ENCODE measurements around the gene FGFBP3.
A peak's percentile ranks its signal among the peaks of the same experiment; 100 is the strongest.
"Not testable (repeated sequence)": the region's sequence is repeated elsewhere in the genome, so short reads cannot be mapped to it uniquely, and the experiment has no call there.

The FGFBP3 gene

GRCh38 chr10:91907033-91907594, 2.2 kb downstream of the FGFBP3 start:
- no peak overlapping the region for H3K4me3 ChIP-seq (ENCODE audit: low read depth, low read length)

DNA sequence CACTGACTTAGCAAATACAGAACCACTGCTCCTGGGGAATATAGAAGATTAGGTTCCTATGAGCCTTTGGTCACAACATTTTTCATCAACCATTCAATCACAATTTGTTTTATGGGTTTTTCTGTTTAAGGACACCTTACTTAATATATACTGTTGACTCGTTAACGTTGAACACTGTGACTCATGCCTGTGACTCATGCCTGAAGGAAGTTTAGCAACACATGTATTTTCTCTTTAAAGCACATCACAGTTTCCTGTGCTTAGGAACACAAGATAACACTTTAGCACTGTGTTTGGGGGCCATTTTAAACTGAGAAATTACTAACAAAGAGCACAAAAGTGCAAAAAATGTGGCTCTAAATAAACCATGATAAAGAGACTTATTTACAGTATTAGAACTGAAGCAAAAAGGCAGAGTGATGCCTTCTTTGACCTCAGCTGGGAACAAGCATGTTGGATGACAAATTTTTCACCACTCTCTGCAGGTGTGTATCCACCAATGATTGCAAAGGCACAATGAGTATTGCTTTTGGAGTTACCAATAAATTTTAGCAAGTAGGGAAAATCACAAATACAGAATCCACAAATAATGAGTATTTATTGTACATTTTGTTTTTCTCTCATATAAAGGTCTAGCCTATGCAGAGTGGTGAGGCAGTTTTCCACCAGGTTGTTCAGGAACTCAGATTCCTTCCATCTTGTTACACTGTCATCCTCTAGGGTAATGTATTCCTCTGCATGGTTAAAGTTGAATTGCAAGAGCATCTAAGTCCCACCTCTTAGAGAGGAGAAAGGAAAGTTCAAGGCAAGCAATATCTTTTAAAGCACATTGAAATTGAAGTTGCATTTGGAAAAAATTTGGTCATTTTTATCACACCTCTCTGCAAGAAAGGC, 7.3 kb downstream of the FGFBP3 start:
- H3K4me3 ChIP-seq (ENCODE audit: low read depth, low read length), result no peak overlapping the region
- peak; percentile 89 for DNase-seq (ENCODE audit: low read depth)

More at GRCh38 chr10:91907033-91907594, 2.2 kb downstream of the FGFBP3 start:
- DNase-seq (ENCODE audit: low read depth), result no peak

- H3K4me3 ChIP-seq (ENCODE audit: low read depth, low read length), result no peak overlapping the region
- no peak for DNase-seq (ENCODE audit: low read depth)
Observed at GRCh38 chr10:91897421-91897820, 11.9 kb downstream of the FGFBP3 start.

DNA sequence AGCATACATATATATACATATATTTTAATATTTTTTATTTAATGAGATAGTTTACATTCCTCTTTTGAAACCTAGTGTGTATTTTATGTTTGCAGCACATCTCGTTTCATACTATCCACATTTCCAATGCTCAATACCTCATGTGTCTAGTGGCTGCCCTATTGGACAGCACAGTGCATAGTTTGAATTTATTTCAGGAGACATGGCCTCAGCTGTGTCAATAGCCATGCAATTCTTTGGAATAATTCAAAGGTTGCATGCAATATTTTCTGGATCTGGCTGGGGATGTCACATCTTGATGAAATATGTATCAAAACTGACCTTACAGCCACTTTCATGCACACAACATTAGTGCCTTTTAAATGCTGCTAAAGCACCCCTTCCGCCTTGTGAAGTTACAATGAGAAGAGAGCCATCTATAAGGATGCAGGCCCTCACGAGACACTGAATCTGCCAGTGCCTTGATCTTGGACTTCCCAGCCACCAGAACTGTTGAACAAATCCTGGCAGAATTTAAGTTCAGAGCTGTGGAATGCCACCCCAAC, 13.0 kb downstream of the FGFBP3 start:
- no peak overlapping the region for H3K4me3 ChIP-seq (ENCODE audit: low read depth, low read length)
- no peak for DNase-seq (ENCODE audit: low read depth)

DNA sequence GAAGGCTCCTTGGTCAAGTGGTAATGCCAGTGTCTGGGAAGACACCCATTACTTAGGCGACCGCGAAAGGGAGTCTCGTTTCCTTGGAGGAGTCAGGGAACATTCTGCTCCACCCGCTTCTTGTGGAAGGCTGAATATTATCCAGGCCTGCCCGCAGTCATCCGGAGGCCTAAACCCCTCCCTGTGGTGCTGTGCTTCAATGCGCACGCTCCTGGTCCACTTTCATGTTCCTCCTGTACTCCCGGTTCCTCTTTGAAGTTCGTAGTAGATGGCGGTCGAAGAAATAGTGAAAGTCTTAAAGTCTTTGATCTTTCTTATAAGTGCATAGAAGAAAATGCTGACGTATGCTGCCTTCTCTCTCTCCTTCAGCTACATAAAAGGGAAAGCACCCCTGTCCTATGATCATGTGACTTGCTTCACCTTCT, 15.0 kb downstream of the FGFBP3 start:
- not testable (repeated sequence) for H3K4me3 ChIP-seq (ENCODE audit: low read depth, low read length)

GRCh38 chr10:91893051-91893450, 16.2 kb downstream of the FGFBP3 start:
- no peak for DNase-seq (ENCODE audit: low read depth)
- H3K4me3 ChIP-seq (ENCODE audit: low read depth, low read length), result no peak overlapping the region

More for the DNA sequence above, 15.0 kb downstream of the FGFBP3 start:
- not testable (repeated sequence) for DNase-seq (ENCODE audit: low read depth)

- DNase-seq (ENCODE audit: low read depth), result peak; percentile 76
- H3K4me3 ChIP-seq (ENCODE audit: low read depth, low read length), result no peak overlapping the region
Observed at GRCh38 chr10:91891125-91892001, 17.9 kb downstream of the FGFBP3 start.

DNA sequence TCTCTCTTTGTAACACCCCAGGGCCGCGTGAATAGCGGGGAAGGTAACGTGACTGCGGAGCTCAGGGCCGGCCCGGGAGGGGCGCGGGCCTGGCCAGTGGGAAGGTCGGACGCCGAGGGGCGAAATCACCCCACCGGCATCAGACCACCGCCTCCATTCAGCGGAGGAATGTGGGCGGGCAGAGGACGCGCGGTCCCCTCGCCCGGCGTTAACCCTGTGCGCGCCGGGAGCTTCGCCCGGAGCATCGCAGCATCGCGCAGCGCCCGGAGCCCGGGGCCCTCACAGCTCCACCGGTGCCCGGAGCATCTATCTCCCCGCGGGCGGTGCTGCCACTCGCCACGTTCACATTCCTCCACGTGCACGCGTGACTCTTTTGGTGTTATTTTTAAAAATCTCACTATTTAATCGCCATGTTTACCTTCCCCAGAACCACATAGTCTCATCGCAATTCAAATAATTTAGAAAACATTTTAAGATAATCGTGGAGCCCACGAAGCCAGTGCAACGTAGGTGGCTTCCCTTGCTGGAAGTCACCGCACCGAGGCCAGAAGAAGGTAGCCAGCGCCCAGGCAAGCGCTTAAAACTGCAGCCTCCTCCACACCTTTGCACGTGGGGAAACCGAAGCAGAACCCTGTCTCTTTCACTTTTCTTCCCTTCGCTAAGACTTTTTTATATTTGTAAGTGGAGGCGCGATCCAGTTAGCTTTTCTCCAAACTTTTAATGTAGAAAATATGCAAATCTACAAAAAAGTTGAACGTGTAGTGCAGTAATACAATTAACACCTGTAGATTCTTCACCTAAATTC, 21.8 kb downstream of the FGFBP3 start:
- no peak for DNase-seq (ENCODE audit: low read depth)
- H3K4me3 ChIP-seq (ENCODE audit: low read depth, low read length), result peak overlapping the region; percentile 57

DNA sequence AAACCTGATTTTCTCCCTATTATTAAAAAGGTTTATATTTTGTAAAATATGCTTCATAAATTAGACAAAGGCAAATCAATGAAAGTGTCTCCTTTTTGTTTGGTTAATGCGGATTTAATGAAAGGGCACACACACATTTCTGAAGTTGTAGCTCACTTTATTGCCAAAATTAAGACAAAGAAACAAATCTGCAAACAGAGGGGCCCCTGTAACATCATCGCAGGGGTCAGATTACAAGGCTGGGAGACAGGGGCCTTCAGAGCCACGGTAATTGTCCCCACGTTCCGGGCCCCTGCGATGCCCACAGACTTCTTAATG, 22.4 kb downstream of the FGFBP3 start:
- no peak for DNase-seq (ENCODE audit: low read depth)
- peak overlapping the region; percentile 57 for H3K4me3 ChIP-seq (ENCODE audit: low read depth, low read length)

DNA sequence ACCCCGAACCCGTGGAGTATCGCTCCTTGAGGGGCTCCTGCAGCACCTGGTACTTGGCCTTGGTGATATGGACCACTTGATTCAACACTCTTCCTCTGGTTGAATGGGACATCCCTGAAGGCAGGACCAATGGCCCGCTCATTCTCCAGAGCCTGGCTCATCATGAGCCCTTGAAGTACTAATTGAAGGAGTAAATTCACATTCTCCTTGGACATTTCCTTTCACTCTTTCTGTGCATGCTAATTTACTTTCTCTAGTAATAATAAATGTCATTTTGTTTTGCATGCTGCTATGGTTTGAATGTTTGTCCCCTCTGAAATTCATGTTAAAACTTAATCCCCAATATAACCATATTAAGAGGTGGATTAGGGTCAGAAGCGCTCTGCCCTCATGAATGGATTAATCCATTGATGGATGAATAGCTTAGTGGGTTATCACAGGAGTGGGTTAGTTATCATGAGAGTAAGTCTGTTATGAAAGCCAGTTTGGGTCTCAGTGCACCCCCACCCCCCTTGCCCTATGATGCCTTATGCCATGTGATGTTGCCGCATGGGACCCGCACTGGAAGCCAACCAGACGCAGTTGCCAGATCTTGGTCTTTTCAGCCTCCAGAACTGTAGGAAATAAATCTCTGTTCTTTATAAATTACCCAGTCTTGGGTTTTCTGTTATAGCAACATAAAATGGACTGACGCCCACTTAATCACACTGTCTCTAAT, 23.8 kb downstream of the FGFBP3 start:
- no peak overlapping the region for H3K4me3 ChIP-seq (ENCODE audit: low read depth, low read length)
- DNase-seq (ENCODE audit: low read depth), result no peak

GRCh38 chr10:91884536-91884935, 24.8 kb downstream of the FGFBP3 start:
- H3K4me3 ChIP-seq (ENCODE audit: low read depth, low read length), result no peak overlapping the region
- DNase-seq (ENCODE audit: low read depth), result no peak

- peak; percentile 40 for DNase-seq (ENCODE audit: low read depth)
- H3K4me3 ChIP-seq (ENCODE audit: low read depth, low read length), result peak overlapping the region; percentile 8
Observed at GRCh38 chr10:91883549-91884444, 25.5 kb downstream of the FGFBP3 start.

DNA sequence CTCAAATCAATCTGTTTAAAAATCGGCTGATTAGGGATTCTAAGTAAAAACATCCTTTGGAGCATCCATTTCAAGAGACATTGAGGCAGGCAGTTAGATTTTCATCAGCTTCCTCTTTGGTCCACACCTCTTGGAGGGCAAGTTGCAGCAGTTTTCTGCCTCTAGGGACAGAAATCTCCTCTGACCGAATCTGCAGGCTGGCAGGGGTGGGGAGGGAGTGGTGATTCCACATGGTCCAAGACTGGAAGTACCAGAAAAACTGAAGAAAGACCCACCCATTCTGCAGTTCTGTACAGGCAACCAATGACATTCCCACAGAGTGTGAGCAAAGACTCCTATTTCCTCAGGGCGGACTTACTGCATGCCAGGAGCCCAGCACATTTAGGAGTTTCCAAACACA, 29.0 kb downstream of the FGFBP3 start:
- no peak for DNase-seq (ENCODE audit: low read depth)
- H3K4me3 ChIP-seq (ENCODE audit: low read depth, low read length), result no peak overlapping the region

GRCh38 chr10:91879515-91880170, 29.6 kb downstream of the FGFBP3 start:
- DNase-seq (ENCODE audit: low read depth), result no peak
- no peak overlapping the region for H3K4me3 ChIP-seq (ENCODE audit: low read depth, low read length)

- no peak for DNase-seq (ENCODE audit: low read depth)
- H3K4me3 ChIP-seq (ENCODE audit: low read depth, low read length), result no peak overlapping the region
Observed at GRCh38 chr10:91875779-91876178, 33.5 kb downstream of the FGFBP3 start.

GRCh38 chr10:91875156-91875555, 34.1 kb downstream of the FGFBP3 start:
- DNase-seq (ENCODE audit: low read depth), result no peak
- H3K4me3 ChIP-seq (ENCODE audit: low read depth, low read length), result no peak overlapping the region

DNA sequence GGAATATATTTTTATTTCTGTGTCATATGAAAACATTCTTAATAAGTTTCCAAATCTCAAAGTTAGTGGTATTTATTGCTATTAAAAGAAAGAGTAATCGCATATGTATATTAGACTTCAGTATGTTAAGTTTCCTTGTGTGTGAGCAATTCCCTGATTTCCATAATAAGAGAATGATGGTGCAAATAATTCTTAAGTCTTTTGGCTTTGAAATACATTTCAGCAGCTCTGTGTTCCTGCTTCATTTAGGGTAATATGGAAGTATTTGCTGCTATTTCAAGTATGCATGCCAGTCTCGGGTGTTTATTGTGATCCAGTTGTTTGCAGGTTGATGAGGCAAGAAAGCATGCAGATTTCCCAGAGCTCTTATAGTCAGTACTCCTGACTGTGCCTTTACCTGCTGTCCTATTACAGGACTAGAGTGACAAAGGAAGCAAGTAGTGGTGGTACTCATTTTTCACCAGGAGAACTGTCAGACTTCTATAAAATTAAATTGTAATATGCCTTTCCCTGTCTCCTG, 43.7 kb downstream of the FGFBP3 start:
- H3K4me3 ChIP-seq (ENCODE audit: low read depth, low read length), result no peak overlapping the region
- DNase-seq (ENCODE audit: low read depth), result no peak

Measured in skeletal muscle cell (primary cell).